ENCODE data around the gene CFDP1.

DNA sequence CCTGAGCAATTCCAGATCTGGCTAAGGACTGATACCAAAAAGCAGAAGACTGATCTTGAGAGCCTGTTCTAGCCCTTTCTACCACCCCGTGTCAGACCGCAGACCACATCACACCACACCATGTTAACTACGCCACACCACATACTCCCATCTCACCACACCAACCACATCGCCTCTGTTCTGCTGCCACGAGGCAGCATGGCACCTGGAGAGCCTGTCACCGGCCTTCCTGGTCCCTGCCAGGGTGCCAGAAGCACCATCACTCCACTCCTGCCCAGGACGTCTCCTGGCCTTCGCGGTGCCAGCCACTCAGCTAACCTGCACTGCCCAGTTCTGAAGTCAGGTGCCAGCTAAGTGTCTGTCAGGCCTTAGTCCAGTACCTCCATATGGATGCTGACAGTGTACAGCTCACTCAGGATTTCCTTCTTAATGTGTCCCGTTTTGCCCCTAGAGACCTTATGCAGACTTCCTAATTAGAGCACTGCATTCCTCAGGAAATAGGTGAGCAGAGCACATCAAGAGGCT is 144.6 kb downstream of the CFDP1 start:
- TF ChIP-seq CTCF (IDR thresholded peaks at IDR 0.05) (no peak), POLR2A (IDR thresholded peaks at IDR 0.05) (no peak)

All from esophagus squamous epithelium (tissue), 4 donors.